GM12878 (cell line): ENCODE results near the gene RNF13. TPM values are rescaled to one million over a fixed set of nuclear protein-coding genes. Genes with fewer than 3 reads are reported as not detected.

Experiments
- ASH2L ChIP-seq: fragments of 300-600, 200-600 bp; sonication (generic); IDR thresholded peaks from 2 replicates; pipeline ENCODE4 v1.6.1; 2017; ENCODE audit warnings: low read depth, mild to moderate bottlenecking, borderline replicate concordance
- BHLHE40 ChIP-seq, 2 experiments: fragments of 450-650 bp in 1 of 2; IDR thresholded peaks; 2 replicates each; pipeline ENCODE4 v1.6.1; 2011 to 2017; ENCODE audit warnings: low read depth in 2 of 2, borderline replicate concordance in 1 of 2, improper control_type of control experiment in 1 of 2, low read length in 1 of 2, mild to moderate bottlenecking in 1 of 2
- CHD2 ChIP-seq: IDR thresholded peaks from 2 replicates; pipeline ENCODE4 v1.6.1; 2011; ENCODE audit warnings: low read depth, low read length, improper control_type of control experiment, borderline replicate concordance
- DPF2 ChIP-seq: fragments of 450-650 bp; IDR thresholded peaks from 2 replicates; pipeline ENCODE4 v1.6.1; 2017; ENCODE audit warnings: mild to moderate bottlenecking
- FOS ChIP-seq: IDR thresholded peaks from 3 replicates; pipeline ENCODE4 v1.6.1; 2011; ENCODE audit warnings: borderline replicate concordance; ENCODE audit not compliant: insufficient read length; ENCODE audit errors: extremely low read depth
- GABPA ChIP-seq: IDR thresholded peaks from 2 replicates; pipeline ENCODE4 v1.6.1; 2014; ENCODE audit warnings: antibody characterized with exemption, low read depth, mild to moderate bottlenecking, inconsistent platforms
- HCFC1 ChIP-seq: fragments of 150-350 bp; IDR thresholded peaks from 2 replicates; pipeline ENCODE4 v1.6.1; 2014; ENCODE audit warnings: low read length
- HDAC2 ChIP-seq: fragments of 200-600 bp; sonication (generic); IDR thresholded peaks from 2 replicates; pipeline ENCODE4 v1.6.1; 2017
- HSF1 ChIP-seq: fragments of 150-350 bp; IDR thresholded peaks from 2 replicates; pipeline ENCODE4 v1.6.1; 2014; ENCODE audit warnings: mild to moderate bottlenecking, low read depth, low read length
- JUND ChIP-seq: IDR thresholded peaks from 2 replicates; pipeline ENCODE4 v1.6.1; 2012; ENCODE audit warnings: low read depth, mild to moderate bottlenecking, low read length, improper control_type of control experiment, moderate library complexity
- LARP7 ChIP-seq: fragments of 450-650 bp; IDR thresholded peaks from 2 replicates; pipeline ENCODE4 v1.6.1; 2017; ENCODE audit warnings: mild to moderate bottlenecking
- NKRF ChIP-seq: fragments of 450-650 bp; conservative IDR thresholded peaks from 2 replicates; pipeline ENCODE4 v1.6.1; 2017; ENCODE audit warnings: mild to moderate bottlenecking, moderate library complexity
- NR2F1 ChIP-seq: fragments of 450-650 bp; conservative IDR thresholded peaks from 2 replicates; pipeline ENCODE4 v1.6.1; 2017; ENCODE audit warnings: mild to moderate bottlenecking
- PAX8 ChIP-seq: fragments of 450-650 bp; IDR thresholded peaks from 2 replicates; pipeline ENCODE4 v1.6.1; 2017; ENCODE audit warnings: mild to moderate bottlenecking, moderate library complexity
- POLR2A ChIP-seq: IDR thresholded peaks from 2 replicates; pipeline ENCODE4 v1.6.1; 2011; ENCODE audit warnings: low read depth, mild to moderate bottlenecking, low read length
- RUNX3 ChIP-seq: IDR thresholded peaks from 2 replicates; pipeline ENCODE4 v1.6.1; 2012; ENCODE audit warnings: low read length, inconsistent platforms
- SP1 ChIP-seq: IDR thresholded peaks from one replicate; pipeline ENCODE4 v1.6.1; 2011; ENCODE audit warnings: low read depth, low read length
- ZNF217 ChIP-seq: fragments of 450-650 bp; IDR thresholded peaks from 2 replicates; pipeline ENCODE4 v1.6.1; 2017; ENCODE audit warnings: antibody characterized with exemption, mild to moderate bottlenecking
- ZNF24 ChIP-seq: fragments of 450-650 bp; IDR thresholded peaks from 2 replicates; pipeline ENCODE4 v1.6.1; 2017; ENCODE audit warnings: antibody characterized with exemption, mild to moderate bottlenecking
- polyA plus RNA-seq, 11 experiments: library from polyadenylated mRNA; depleted of rRNA in 4 of 11; unstranded in 6 of 11; stranded (reverse) in 5 of 11; fragments of >200 nt; fragmentation: Nextera tagmentation in 4 of 11; fragmentation: Illumina TruSeq in 1 of 11; extraction: Ambion mirVana in 4 of 11; extraction: Trizol in 1 of 11; gene quantifications; 1 replicate in 1 of 11; 2 replicates in 10 of 11; pipeline versions ENCODE4 v1.2.1 to v1.2.3, GENCODE V29; 2011 to 2016; ENCODE audit warnings: inconsistent platforms in 2 of 11, missing spikeins in 2 of 11, low read depth in 1 of 11
- total RNA-seq, 4 experiments: library from RNA; depleted of rRNA in 3 of 4; stranded (reverse); fragments of >200 nt in 3 of 4; fragmentation: Illumina TruSeq in 1 of 4; extraction: Trizol in 1 of 4; gene quantifications; 2 replicates each; pipeline versions ENCODE4 v1.2.1 to v1.2.3, GENCODE V29; 2013 to 2021
- TF ChIP-seq, protein P1 (sequence below), 3 experiments: IDR thresholded peaks in 2 of 3; conservative IDR thresholded peaks in 1 of 3; 2 replicates each; pipeline ENCODE4 v1.5.1; 2011; ENCODE audit warnings: low read depth in 3 of 3, low read length in 3 of 3, mild to moderate bottlenecking in 3 of 3, control low read depth in 2 of 3, moderate library complexity in 2 of 3, inconsistent platforms in 1 of 3, mixed read lengths in 1 of 3; ENCODE audit not compliant: control insufficient read depth in 2 of 3, insufficient read depth in 1 of 3; ENCODE audit errors: extremely low read depth in 1 of 3

Gene RNF13
- total and polyA plus RNA-seq, 10 of the 15 experiments (the other 5 are each of a cell fraction or from before 2014, with no cell fraction given), result 18.9 to 73.4 (median 36.7) TPM

DNA sequence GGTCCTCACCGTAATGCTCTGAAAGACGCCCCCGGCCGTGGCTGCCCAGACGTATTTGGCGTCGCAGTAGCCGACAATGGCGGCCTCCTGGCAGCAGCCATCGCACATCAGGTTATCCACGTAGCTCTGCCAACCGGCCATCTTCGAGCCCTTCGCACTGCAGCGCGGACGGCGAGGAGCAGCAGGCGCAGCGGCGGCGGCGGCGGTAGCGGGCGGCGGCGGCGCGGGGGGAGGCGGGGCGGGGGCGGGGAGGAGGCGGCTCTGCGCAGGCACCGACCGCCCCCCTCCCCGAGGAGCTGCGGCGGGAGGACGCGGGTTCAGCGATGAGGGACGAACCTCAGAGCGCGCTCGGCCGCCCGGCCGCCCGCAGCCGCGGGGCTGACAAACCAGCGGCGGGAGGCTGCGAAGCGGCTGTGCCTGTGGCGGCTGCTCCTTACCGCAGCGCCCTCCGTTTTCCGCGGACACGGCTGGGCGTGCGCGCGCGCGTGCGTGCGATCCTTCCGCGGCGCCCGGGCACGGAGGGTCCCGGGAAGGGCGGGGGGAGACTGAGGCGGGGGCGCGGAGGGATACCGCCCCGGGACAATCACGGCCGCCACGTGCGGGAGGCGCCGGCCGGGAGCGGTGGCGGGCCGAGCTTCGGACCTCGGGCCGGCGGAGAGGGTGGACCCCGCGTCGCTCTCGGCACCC lies 157.8 kb downstream of the RNF13 start, which contains the start of gene PFN2 (continued):
- TF ChIP-seq LARP7 (peak; percentile 51), GABPA (no peak), BHLHE40 (IDR thresholded peaks at IDR 0.05; ENCODE audit: borderline replicate concordance in 1 of 2, low read depth in 2 of 2, low read length in 1 of 2) (peak; percentile 68 to 92), NKRF (peak; percentile 44; the same call in 1 of the 2 replicates), NR2F1 (peak; percentile 34), POLR2A (peak; percentile 53), JUND (no peak), ZNF24 (no peak), CHD2 (peak; percentile 50), PAX8 (no peak), SP1 (no peak), ZNF217 (0 out of 2 replicates have a peak, but pooled peaks have one; percentile 23), HCFC1 (no peak), FOS (no peak), HSF1 (no peak), DPF2 (peak; percentile 59), HDAC2 (no peak), ASH2L (no peak), RUNX3 (no peak)
- TF ChIP-seq, protein P1, sequence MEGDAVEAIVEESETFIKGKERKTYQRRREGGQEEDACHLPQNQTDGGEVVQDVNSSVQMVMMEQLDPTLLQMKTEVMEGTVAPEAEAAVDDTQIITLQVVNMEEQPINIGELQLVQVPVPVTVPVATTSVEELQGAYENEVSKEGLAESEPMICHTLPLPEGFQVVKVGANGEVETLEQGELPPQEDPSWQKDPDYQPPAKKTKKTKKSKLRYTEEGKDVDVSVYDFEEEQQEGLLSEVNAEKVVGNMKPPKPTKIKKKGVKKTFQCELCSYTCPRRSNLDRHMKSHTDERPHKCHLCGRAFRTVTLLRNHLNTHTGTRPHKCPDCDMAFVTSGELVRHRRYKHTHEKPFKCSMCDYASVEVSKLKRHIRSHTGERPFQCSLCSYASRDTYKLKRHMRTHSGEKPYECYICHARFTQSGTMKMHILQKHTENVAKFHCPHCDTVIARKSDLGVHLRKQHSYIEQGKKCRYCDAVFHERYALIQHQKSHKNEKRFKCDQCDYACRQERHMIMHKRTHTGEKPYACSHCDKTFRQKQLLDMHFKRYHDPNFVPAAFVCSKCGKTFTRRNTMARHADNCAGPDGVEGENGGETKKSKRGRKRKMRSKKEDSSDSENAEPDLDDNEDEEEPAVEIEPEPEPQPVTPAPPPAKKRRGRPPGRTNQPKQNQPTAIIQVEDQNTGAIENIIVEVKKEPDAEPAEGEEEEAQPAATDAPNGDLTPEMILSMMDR (IDR thresholded peaks at IDR 0.05 in 2 of 3, conservative IDR thresholded peaks at IDR 0.05 in 1 of 3; ENCODE audit: control insufficient read depth in 2 of 3, extremely low read depth in 1 of 3, insufficient read depth in 1 of 3, low read depth in 3 of 3, low read length in 3 of 3), result no peak
